GM20000 (cell line): Measurements from ENCODE around the gene RAB6B.

Source experiments
- DNase-seq: peaks from one replicate; pipeline ENCODE4 v3.0.0; 2012; ENCODE audit warnings: low spot score
- TF ChIP-seq, protein P1 (sequence below): IDR thresholded peaks from 2 replicates; pipeline ENCODE4 v1.5.1; 2012; ENCODE audit warnings: mild to moderate bottlenecking, control low read depth; ENCODE audit errors: extremely low read depth, missing control alignments

RAB6B gene

DNA sequence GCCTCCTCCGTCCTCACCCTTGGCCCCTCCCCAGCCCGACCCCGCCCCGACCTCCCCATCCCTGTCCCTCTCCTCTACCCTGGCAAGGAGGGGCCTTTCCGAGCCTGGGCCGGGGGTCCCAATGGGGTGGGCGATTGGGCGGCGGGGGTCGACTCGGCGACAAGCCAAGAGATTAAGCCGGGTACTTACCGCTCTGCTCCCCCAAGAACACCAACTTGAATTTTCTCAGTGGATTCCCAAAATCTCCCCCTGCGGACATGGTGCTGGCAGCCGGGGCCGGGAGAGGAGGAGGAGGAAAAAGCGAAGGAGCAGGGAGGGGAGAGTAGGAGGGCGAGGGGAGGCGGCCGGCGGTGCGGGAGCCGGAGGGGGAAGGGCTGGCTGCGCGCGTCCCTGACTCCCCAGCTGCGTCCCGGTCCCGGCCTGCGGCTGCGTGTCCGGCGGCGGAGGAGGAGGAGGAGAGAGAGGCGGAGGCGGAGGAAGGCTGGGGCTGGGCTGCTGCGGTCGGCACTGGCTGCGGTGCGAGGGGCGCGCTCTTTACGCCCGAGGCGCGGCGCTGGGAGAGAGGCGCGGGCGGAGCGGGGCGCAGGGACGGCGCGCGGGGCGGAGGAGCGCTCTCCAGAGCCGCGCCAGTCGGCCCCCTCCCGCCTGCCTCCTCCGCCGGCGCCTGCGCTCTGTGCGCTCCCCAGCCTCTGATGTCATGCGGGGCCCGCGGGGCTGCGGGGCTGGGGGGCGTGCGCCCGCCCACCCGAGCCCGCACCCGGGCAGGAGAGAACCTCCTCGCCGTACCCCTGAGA is at the start of gene RAB6B:
TSS of gene RAB6B (minus strand) at position 675 of the 794 bp plus-strand sequence. CDS start at position 259, 416 bp downstream.
- TF ChIP-seq, protein P1, sequence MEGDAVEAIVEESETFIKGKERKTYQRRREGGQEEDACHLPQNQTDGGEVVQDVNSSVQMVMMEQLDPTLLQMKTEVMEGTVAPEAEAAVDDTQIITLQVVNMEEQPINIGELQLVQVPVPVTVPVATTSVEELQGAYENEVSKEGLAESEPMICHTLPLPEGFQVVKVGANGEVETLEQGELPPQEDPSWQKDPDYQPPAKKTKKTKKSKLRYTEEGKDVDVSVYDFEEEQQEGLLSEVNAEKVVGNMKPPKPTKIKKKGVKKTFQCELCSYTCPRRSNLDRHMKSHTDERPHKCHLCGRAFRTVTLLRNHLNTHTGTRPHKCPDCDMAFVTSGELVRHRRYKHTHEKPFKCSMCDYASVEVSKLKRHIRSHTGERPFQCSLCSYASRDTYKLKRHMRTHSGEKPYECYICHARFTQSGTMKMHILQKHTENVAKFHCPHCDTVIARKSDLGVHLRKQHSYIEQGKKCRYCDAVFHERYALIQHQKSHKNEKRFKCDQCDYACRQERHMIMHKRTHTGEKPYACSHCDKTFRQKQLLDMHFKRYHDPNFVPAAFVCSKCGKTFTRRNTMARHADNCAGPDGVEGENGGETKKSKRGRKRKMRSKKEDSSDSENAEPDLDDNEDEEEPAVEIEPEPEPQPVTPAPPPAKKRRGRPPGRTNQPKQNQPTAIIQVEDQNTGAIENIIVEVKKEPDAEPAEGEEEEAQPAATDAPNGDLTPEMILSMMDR = no peak
- DNase-seq = peak; percentile 74

DNA sequence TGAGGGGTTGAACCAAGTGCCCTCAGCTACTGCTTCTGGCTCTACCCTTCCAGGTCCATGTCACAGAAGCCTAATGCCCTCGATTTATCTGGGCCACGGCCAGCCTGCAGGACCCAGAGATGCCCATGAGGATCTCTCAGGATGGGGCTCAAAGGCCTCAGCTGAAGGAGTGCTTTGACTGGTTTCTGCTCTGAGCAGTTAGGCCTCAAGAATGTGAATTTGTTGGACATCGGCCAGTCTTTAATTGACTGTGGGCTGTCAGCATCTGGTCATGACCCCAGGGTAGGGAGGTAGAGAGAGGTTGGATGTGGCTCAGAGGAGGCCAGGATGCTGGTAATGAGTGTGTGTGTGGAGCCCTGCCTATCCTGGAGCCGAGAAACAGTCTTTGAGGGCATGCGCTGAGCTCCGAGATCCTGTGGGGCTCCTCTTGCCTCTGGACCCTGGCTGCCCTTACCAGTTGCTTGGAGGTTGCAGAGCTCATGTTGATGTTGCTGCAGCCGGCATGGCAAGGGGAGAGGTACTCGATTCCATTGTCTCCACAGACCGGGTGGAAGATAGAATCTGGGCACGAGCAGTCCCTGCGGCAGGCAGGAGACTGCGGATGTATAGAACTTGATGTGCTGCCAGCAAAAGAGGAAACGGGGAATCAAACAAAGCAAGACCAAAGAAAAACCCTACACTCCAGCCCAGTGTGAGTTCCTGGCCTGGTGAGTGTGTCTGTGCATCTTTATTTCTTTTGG is 49.1 kb upstream of the RAB6B start:
- no peak for DNase-seq
- TF ChIP-seq, protein P1 = no peak

GRCh38 chr3:133944181-133944580 is 48.5 kb upstream of the RAB6B start:
- no peak for DNase-seq
- TF ChIP-seq, protein P1 = no peak

DNA sequence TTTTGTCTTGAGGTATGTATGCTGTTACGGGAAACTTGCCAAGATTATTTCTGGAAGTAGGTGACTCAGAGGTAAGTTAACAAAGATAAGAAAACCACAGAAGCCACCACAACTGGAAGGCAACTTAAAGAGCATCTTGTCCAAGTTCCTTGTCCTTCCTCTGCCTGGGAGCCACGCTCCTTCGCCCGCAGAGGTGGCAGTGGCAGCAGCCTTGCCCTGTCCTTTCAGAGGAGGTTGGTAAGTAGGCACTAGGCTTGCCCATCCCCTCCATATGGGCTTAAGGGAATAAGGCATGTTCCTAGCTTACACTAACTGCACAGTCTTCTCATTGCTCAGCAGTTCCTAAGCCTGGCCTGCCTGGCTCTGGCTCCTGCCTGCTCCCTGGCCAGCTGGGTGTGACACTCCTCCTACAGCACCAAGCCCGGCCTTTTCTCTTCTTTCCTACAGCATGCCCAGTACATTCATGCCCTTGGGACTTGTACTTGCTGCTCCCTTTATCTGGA is 48.0 kb upstream of the RAB6B start:
- TF ChIP-seq, protein P1 = no peak
- no peak for DNase-seq

DNA sequence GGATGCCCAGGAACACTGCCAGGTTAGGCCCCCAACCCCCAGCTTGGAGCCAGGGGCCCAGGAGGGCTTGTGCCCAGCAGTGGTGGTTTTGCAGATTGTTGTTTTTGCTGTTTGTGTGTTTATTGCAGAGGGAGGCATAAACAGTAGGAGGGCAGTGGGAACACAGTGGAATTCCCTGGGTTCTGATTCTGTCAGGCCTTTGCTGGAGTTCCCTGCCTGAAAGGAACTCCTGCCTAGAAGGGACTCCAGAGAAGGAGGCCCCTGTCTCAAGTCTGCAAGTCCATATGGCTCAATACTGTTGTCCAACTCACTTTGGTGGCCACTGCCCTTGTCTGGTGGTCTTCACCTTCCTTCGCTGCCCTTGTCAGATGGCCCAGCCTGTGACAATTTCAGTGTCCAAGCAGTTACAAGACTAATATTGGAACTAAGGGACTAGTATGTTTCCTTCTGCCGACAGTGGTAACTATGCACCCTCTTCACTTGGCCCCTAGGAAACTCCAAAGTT is 47.4 kb upstream of the RAB6B start:
- DNase-seq = no peak
- TF ChIP-seq, protein P1 = no peak

DNA sequence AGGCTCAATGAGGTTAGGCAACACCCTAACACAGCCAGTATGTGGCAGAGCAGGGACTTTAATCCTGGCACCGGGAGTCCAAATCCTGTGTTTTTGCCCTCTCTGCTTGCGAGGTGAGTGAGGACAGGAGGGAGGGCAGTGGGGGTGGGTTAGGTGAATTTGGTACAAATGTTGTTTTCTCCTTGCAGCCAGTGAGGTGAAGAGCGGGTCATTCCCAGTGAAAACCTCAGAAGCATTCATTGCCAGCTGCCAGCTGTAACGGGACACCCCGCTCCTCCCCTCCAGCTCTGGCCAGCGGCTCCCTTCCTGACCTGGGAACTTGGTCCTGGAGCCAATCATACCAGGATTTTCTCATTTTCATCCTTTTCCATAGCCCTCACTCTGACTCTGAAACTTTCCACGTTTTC is 45.7 kb upstream of the RAB6B start:
- TF ChIP-seq, protein P1 = no peak
- no peak for DNase-seq

- TF ChIP-seq, protein P1 = no peak
- DNase-seq = no peak
Measured at GRCh38 chr3:133940536-133940935, 44.9 kb upstream of the RAB6B start.
